Keratinocyte (primary cell): Measurements from ENCODE around the gene ITGA11. TPM values are rescaled to one million over a fixed set of nuclear protein-coding genes. Genes with fewer than 3 reads are reported as not detected.

ENCODE experiments used
- DNase-seq: peaks from one replicate; pipeline ENCODE4 v3.0.0-alpha.2; 2011; ENCODE audit warnings: low read depth, missing footprints, low spot score
- FAIRE-seq: peaks from 2 replicates; lab custom pipeline; 2011; peaks lifted over from hg19 to GRCh38; lab: Jason Lieb, UNC
- H2AFZ ChIP-seq: 2 replicates; pipeline ENCODE4 v1.6.0; 2012; ENCODE audit warnings: low read length, control low read depth, inconsistent platforms; ENCODE audit not compliant: control insufficient read depth
- H3K27ac ChIP-seq: 2 replicates; pipeline ENCODE4 v1.5.1; 2011; ENCODE audit warnings: low read length; ENCODE audit not compliant: control insufficient read depth, insufficient read depth
- H3K27me3 ChIP-seq: 3 replicates; pipeline ENCODE4 v1.6.0; 2011; ENCODE audit warnings: low read length; ENCODE audit not compliant: control insufficient read depth, insufficient read depth; ENCODE audit errors: extremely low read depth
- H3K36me3 ChIP-seq, 2 experiments: 2 replicates in 1 of 2; 3 replicates in 1 of 2; pipeline ENCODE4 v1.5.1; 2011; ENCODE audit warnings: low read length in 2 of 2, mild to moderate bottlenecking in 1 of 2; ENCODE audit not compliant: control insufficient read depth in 2 of 2, insufficient read depth in 2 of 2; ENCODE audit errors: extremely low read depth in 1 of 2
- H3K4me1 ChIP-seq: 3 replicates; pipeline ENCODE4 v1.5.1; 2011; ENCODE audit warnings: low read length; ENCODE audit not compliant: control insufficient read depth, insufficient read depth; ENCODE audit errors: extremely low read depth
- H3K4me2 ChIP-seq: 3 replicates; pipeline ENCODE4 v1.6.0; 2011; ENCODE audit warnings: low read depth, low read length; ENCODE audit not compliant: control insufficient read depth, insufficient read depth; ENCODE audit errors: extremely low read depth
- H3K4me3 ChIP-seq, 3 experiments: fragments of 200-600 bp in 1 of 3; sonication (generic) in 1 of 3; 2 replicates in 2 of 3; 3 replicates in 1 of 3; pipeline ENCODE4 v1.5.1; 2011 to 2016; ENCODE audit warnings: low read length in 3 of 3, mild to moderate bottlenecking in 3 of 3, control low read depth in 2 of 3, inconsistent platforms in 1 of 3, low read depth in 1 of 3, mixed read lengths in 1 of 3, mixed run types in 1 of 3, moderate library complexity in 1 of 3; ENCODE audit not compliant: control insufficient read depth in 2 of 3, insufficient read depth in 2 of 3; ENCODE audit errors: extremely low read depth in 1 of 3
- H3K79me2 ChIP-seq: 2 replicates; pipeline ENCODE4 v1.6.0; 2012; ENCODE audit warnings: low read length; ENCODE audit not compliant: control insufficient read depth, insufficient read depth
- H3K9ac ChIP-seq: 3 replicates; pipeline ENCODE4 v1.6.0; 2011; ENCODE audit warnings: low read length; ENCODE audit not compliant: control insufficient read depth, insufficient read depth; ENCODE audit errors: extremely low read depth
- H3K9me1 ChIP-seq: 3 replicates; pipeline ENCODE4 v1.6.0; 2011; ENCODE audit warnings: low read length; ENCODE audit not compliant: control insufficient read depth, insufficient read depth; ENCODE audit errors: extremely low read depth
- H3K9me3 ChIP-seq: 2 replicates; pipeline ENCODE4 v1.5.1; 2012; ENCODE audit warnings: low read depth, low read length; ENCODE audit not compliant: control insufficient read depth
- H4K20me1 ChIP-seq: 3 replicates; pipeline ENCODE4 v1.6.0; 2011; ENCODE audit warnings: low read length; ENCODE audit not compliant: control insufficient read depth, insufficient read depth; ENCODE audit errors: extremely low read depth
- CTCF ChIP-seq, 3 experiments: IDR thresholded peaks in 1 of 3; conservative IDR thresholded peaks in 1 of 3; optimal IDR thresholded peaks in 1 of 3; 2 replicates in 2 of 3; 3 replicates in 1 of 3; pipeline versions ENCODE3 to v1.5.1; 2011; ENCODE audit warnings: low read length in 3 of 3, mild to moderate bottlenecking in 3 of 3, moderate library complexity in 2 of 3, control low read depth in 1 of 3, inconsistent platforms in 1 of 3; ENCODE audit not compliant: insufficient read depth in 2 of 3; ENCODE audit errors: extremely low read depth in 1 of 3
- EZH2 ChIP-seq: IDR thresholded peaks from one replicate; pipeline ENCODE4 v1.6.1; 2012; ENCODE audit warnings: inconsistent platforms, mild to moderate bottlenecking, low read length, moderate library complexity
- dilution Hi-C: fragments of 300-500 bp; cut with MboI; formaldehyde crosslinking; loops from one replicate; pipeline ENCODE4 v1.7.0; 2020; ENCODE audit warnings: low sequenced_read_pairs; ENCODE audit not compliant: extremely low pct_ligation_motif_present
- polyA plus RNA-seq, 5 experiments: library from polyadenylated mRNA; depleted of rRNA in 3 of 5; stranded (reverse) in 3 of 5; stranded (forward) in 1 of 5; unstranded in 1 of 5; fragments of >200 nt; gene quantifications; 1 replicate in 1 of 5; 2 replicates in 3 of 5; 3 replicates in 1 of 5; pipeline versions ENCODE4 v1.2.1 to v1.2.3, GENCODE V29; 2011 to 2012; ENCODE audit warnings: missing spikeins in 2 of 5, low read depth in 1 of 5, low replicate concordance in 1 of 5

Gene ITGA11
- polyA plus RNA-seq, 1 donor (not counting 4 experiments of a cell fraction or from before 2014, with no cell fraction given) = not detected

- H3K9ac ChIP-seq = no peak overlapping the region
- H3K79me2 ChIP-seq = peaks cover 99% of the 10 kb centered on the region
- no peak overlapping the region for H2AFZ ChIP-seq
- TF ChIP-seq EZH2 (no peak), CTCF (optimal IDR thresholded peaks at IDR 0.05 in 1 of 3, IDR thresholded peaks at IDR 0.05 in 1 of 3, conservative IDR thresholded peaks at IDR 0.05 in 1 of 3; ENCODE audit: extremely low read depth in 1 of 3, insufficient read depth in 2 of 3, low read length in 3 of 3) (no peak)
- H3K4me3 ChIP-seq = no peak overlapping the region
- H4K20me1 ChIP-seq = peaks cover 27% of the 10 kb centered on the region
- H3K4me1 ChIP-seq = peaks cover 35% of the 10 kb centered on the region
- no peaks in the 10 kb centered on the region for H3K27me3 ChIP-seq
- FAIRE-seq = no peak
- peaks cover 13 to 27% of the 10 kb centered on the region in 2 experiments for H3K36me3 ChIP-seq
- H3K4me2 ChIP-seq = no peak overlapping the region
- dilution Hi-C loops = no loop called here
- H3K9me3 ChIP-seq = no peaks in the 10 kb centered on the region
- H3K27ac ChIP-seq = no peak overlapping the region
- no peaks in the 10 kb centered on the region for H3K9me1 ChIP-seq
- no peak for DNase-seq
Measured at GRCh38 chr15:68286256-68286655, 145.7 kb downstream of the ITGA11 start.

- Histone ChIP-seq H2AFZ (no peak overlapping the region), H3K4me3 (no peak overlapping the region), H3K4me2 (peak overlapping the region; percentile 28), H3K9ac (no peak overlapping the region), H3K9me1 (no peaks in the 10 kb centered on the region), H3K27me3 (no peaks in the 10 kb centered on the region), H3K4me1 (peaks cover 40% of the 10 kb centered on the region), H3K36me3 (peaks cover 11 to 18% of the 10 kb centered on the region in 2 experiments), H3K27ac (peak overlapping the region; percentile 8), H3K79me2 (peaks cover 99% of the 10 kb centered on the region), H3K9me3 (no peaks in the 10 kb centered on the region), H4K20me1 (peaks cover 26% of the 10 kb centered on the region)
- DNase-seq (no peak), FAIRE-seq (no peak)
- TF ChIP-seq EZH2 = no peak
- no peak for TF ChIP-seq CTCF (optimal IDR thresholded peaks at IDR 0.05 in 1 of 3, IDR thresholded peaks at IDR 0.05 in 1 of 3, conservative IDR thresholded peaks at IDR 0.05 in 1 of 3; ENCODE audit: extremely low read depth in 1 of 3, insufficient read depth in 2 of 3, low read length in 3 of 3)
- dilution Hi-C loops = no loop called here
Measured at GRCh38 chr15:68285259-68285980, 146.5 kb downstream of the ITGA11 start.
